ENCODE measurements around the gene PLPPR3. TPM values are rescaled to one million over a fixed set of nuclear protein-coding genes. Genes with fewer than 3 reads are reported as not detected.
"Not testable (repeated sequence)": the region's sequence is repeated elsewhere in the genome, so short reads cannot be mapped to it uniquely, and the experiment has no call there.

Gene PLPPR3
- total RNA-seq, 1 donor from 2014 or later: not detected

- DNase-seq (ENCODE audit: low spot score): no peak
Measured at GRCh38 chr19:829129-829758, 7.5 kb upstream of the PLPPR3 start.

DNA sequence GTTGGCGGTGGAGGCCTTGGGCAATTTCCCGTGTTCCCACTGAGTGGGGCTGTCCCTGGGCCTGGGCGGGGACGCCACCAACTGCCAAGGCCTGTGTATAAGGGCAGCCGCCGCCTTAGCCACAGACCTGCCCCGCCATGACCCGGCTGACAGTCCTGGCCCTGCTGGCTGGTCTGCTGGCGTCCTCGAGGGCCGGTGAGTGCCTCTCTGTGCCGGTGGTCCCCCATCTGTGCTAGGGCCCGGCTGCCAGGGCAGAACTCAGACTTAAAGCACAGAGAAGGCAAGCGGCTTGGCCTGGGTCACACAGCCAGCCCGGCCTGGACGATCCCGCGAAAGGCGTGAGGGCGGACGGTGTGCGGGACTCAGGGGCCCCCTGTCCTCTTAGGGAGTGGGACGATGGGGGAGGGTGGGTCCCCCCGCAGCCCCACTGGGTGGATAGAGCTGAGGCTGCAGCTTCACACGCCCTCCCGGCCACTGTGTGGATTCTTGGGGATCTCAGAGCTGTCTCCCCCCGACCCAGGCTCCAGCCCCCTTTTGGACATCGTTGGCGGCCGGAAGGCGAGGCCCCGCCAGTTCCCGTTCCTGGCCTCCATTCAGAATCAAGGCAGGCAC is 6.1 kb upstream of the PLPPR3 start, which contains the start of gene AZU1:
AZU1 (plus strand) TSS at position 128 of the 612 bp plus-strand sequence; CDS start at position 138, 10 bp downstream.
- no peak for DNase-seq (ENCODE audit: low spot score)

GRCh38 chr19:827314-827709 is 5.6 kb upstream of the PLPPR3 start:
- DNase-seq (ENCODE audit: low spot score): no peak

GRCh38 chr19:825897-826644 is 4.3 kb upstream of the PLPPR3 start:
- no peak for DNase-seq (ENCODE audit: low spot score)

GRCh38 chr19:824885-825284 is 3.1 kb upstream of the PLPPR3 start:
- no peak for DNase-seq (ENCODE audit: low spot score)

- DNase-seq (ENCODE audit: low spot score): no peak
Measured at GRCh38 chr19:823565-824121, 1.9 kb upstream of the PLPPR3 start.

DNA sequence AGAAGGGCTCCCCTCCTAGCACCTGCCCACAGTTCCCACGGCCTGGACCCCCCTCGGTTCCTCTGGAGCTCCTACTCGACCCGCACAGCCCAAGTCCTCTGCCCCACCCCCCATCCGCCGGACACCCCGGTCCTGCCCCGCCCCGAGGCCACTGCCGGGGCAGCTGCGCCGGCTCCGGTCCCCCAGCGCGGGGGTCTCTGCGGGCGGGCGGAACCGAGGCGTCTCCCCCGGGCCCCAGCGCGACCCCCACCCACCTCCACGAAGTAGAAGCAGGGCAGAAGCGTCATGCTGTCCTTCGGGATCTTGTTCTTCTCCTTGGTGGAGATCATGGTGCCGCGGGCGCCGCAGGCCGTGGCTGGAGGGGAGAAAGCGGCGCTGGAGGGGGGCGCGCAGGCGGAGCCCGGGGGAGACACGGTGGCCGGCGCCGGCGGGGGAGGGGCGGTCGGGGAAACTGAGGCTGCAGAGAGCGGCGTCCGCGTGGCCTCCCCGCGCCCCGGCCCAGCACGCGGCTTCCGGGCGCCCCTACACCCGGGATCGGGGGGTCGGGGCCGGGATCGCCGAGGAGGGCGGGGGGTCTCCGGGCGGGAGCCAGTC is 427 bp downstream of the PLPPR3 start:
- DNase-seq (ENCODE audit: low spot score): no peak

- not testable (repeated sequence) for DNase-seq (ENCODE audit: low spot score)
Measured at GRCh38 chr19:820212-820611, 1.5 kb downstream of the PLPPR3 start.

GRCh38 chr19:816500-816857 is 5.3 kb downstream of the PLPPR3 start:
- no peak for DNase-seq (ENCODE audit: low spot score)

DNA sequence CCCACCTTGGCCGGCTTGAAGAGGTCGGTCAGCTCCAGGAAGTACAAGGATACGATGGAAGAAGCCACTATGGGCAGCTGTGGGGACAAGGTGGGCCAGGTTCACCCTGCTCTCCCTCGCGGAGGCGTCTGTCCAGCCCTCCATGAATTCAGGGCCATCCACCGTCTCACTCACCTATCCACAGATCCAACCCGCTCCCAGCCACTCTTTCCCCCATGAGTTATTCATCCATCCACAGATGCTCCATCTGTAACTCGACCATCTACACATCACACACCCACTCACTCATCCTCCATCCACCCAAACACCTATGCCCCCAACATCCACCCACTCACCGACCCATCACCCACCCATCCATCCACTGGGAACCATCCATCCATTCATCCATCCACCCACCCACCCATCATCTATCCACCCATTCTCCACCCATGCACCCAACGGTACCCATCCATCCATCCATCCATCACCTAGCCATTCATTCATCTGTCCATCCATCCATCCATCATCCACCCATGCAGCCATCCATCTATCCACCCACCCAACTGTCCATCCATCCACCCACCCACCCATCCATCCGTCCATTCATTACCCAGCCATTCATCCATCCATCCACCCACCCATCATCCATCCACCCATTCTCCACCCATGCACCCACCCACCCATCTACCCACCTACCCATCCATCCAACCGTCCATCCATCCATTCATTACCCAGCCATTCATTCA is 5.8 kb downstream of the PLPPR3 start:
- DNase-seq (ENCODE audit: low spot score): no peak

DNA sequence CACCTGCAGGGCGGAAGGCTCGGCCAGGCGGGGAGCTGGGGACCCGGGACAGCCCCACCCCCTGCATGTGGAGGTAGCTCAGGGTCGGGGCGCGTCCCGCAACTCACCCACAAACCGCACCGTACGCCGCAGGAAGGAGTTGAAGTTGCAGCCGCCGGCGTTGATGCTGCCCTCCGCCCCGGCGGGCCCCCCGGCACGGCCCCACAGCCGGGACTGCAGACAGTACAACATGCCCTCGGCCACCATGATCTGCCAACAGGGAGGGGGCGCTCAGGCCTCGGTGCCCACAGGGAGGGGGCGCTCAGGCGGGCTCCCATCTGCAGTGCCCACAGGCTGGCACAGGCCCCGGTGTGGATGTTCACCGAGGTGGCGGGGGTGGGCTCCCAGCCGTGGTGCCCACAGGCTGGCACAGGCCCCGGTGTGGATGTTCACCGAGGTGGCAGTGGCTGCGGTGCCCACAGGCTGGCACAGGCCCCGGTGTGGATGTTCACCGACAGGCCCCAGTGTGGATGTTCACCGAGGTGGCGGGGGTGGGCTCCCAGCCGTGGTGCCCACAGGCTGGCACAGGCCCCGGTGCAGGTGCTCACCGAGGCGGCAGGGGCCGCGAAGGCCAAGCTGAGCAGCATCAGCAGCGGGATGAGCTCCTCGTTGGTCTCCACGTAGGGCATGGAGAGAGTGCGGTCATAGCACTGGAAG is 6.5 kb downstream of the PLPPR3 start:
- no peak for DNase-seq (ENCODE audit: low spot score)

- no peak for DNase-seq (ENCODE audit: low spot score)
Measured at GRCh38 chr19:814152-815078, 7.3 kb downstream of the PLPPR3 start.

GRCh38 chr19:813219-814151 is 8.3 kb downstream of the PLPPR3 start:
- DNase-seq (ENCODE audit: low spot score): no peak

DNA sequence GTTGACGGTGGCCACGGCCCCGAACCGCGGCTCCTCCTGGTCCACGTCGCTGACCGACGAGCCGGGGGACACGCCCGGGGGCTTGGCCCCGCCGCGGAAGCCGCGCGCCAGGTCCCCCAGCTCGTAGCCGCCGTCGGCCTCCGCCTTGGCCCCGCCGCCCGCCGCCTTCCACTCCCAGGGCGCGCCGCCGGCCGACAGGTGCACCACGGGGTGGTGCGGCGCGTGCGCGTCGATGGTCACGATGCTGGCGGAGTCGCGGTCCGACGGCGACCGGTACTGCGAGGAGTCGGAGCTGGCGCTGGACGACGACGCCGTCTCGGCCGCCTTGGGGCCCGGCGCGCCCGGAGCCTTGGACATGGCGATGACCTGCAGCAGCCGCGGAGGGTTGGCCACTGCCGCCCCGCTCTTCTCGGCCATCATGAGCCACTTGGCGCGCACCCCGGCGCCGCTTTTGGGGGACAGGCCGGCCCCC is 9.0 kb downstream of the PLPPR3 start:
- no peak for DNase-seq (ENCODE audit: low spot score)

GRCh38 chr19:812049-812746 is 9.6 kb downstream of the PLPPR3 start:
- no peak for DNase-seq (ENCODE audit: low spot score)

- DNase-seq (ENCODE audit: low spot score): no peak
Measured at GRCh38 chr19:811506-812048, 10.2 kb downstream of the PLPPR3 start.

DNA sequence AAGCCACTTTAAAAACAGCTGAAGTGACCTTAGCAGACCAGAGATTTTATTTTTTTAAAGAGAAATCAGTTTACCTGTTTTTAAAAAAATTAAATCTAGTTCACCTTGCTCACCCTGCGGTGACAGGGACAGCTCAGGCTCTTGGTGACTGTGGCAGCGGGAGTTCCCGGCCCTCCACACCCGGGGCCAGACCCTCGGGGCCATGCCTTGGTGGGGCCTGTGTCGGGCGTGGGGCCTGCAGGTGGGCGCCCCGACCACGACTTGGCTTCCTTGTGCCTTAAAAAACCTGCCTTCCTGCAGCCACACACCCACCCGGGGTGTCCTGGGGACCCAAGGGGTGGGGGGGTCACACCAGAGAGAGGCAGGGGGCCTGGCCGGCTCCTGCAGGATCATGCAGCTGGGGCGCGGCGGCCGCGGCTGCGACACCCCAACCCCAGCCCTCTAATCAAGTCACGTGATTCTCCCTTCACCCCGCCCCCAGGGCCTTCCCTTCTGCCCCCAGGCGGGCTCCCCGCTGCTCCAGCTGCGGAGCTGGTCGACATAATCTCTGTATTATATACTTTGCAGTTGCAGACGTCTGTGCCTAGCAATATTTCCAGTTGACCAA is 10.8 kb downstream of the PLPPR3 start:
- DNase-seq (ENCODE audit: low spot score): no peak
